Upper lobe of left lung (tissue), 4 donors: ENCODE data around the gene MOV10L1.
"Not testable (repeated sequence)": the region's sequence is repeated elsewhere in the genome, so short reads cannot be mapped to it uniquely, and the experiment has no call there.

Experiments used
- EP300 ChIP-seq, 4 donors: sonication (generic); formaldehyde crosslinking; IDR thresholded peaks; one replicate each; pipeline ENCODE4 v1.5.1; 2017; ENCODE audit warnings: antibody characterized with exemption in 4 of 4, control low read depth in 2 of 4
- POLR2A ChIP-seq, 4 donors: fragments of 450-650 bp; IDR thresholded peaks; one replicate each; pipeline ENCODE4 v1.5.1; 2016 to 2017; ENCODE audit warnings: antibody characterized with exemption in 4 of 4, mild to moderate bottlenecking in 2 of 4

DNA sequence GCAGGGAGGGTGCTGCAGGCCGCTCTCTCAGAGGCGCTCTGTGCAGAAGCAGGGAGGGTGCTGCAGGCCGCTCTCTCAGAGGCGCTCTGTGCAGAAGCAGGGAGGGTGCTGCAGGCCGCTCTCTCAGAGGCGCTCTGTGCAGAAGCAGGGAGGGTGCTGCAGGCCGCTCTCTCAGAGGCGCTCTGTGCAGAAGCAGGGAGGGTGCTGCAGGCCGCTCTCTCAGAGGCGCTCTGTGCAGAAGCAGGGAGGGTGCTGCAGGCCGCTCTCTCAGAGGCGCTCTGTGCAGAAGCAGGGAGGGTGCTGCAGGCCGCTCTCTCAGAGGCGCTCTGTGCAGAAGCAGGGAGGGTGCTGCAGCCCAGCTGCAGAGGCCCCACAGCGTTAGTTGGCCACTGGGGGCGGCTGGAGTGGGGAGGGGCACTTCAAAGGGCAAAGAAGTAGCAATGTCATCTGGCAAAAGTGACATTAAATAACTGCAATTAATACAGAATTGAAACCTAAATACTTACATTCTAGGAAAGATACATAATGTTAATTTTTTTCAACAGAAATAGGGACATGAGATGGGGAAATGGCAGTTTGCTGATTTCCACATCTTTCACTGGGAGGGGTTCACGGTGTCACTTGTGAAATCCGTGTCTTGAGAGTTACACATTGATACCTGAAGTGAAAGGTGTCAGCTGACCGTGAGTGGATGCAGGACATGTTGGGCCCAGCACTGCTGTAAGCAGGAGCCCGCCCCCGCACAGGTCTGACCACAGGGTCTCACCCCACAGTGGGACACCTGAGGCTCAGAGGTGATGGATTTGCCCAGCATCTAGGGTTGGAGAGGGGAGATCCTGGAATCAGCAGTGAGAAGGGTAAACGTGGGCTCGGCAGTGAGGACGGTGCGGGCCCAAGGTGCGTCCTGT is 57.7 kb downstream of the MOV10L1 start:
- not testable (repeated sequence) for TF ChIP-seq POLR2A, EP300 (IDR thresholded peaks at IDR 0.05)
